ENCODE results near the gene VPS52.

GRCh38 chr6:33237741-33238140 is 33.9 kb downstream of the VPS52 start:
- TF ChIP-seq CTCF (IDR thresholded peaks at IDR 0.05) (no peak), EZH2 (IDR thresholded peaks at IDR 0.05; ENCODE audit: borderline replicate concordance, insufficient read depth, low read depth, low read length, poor library complexity, severe bottlenecking) (no peak)

Data from B cell (primary cell).